Mesothelial cell of epicardium (in vitro differentiated cells): ENCODE data around the gene CLCN4. TPM values are rescaled to one million over a fixed set of nuclear protein-coding genes. Genes with fewer than 3 reads are reported as not detected.

Experiments
- DNase-seq, 2 experiments: peaks; one replicate each; pipeline ENCODE4 v3.0.0; 2021; ENCODE audit warnings: low spot score in 2 of 2; ENCODE audit not compliant: unreplicated experiment in 2 of 2
- H3K27ac Mint-ChIP-seq: 2 replicates; pipeline ENCODE4 v1.8.0; 2021; ENCODE audit warnings: mixed read lengths
- H3K27me3 Mint-ChIP-seq: 2 replicates; pipeline ENCODE4 v1.8.0; 2021; ENCODE audit warnings: low read depth, mixed read lengths
- H3K36me3 Mint-ChIP-seq: 2 replicates; pipeline ENCODE4 v1.8.0; 2021; ENCODE audit warnings: mixed read lengths
- H3K4me1 Mint-ChIP-seq: 2 replicates; pipeline ENCODE4 v1.8.0; 2021; ENCODE audit warnings: mixed read lengths
- H3K4me3 Mint-ChIP-seq: 2 replicates; pipeline ENCODE4 v1.8.0; 2021; ENCODE audit warnings: mild to moderate bottlenecking, moderate library complexity, mixed read lengths
- H3K9me3 Mint-ChIP-seq: 2 replicates; pipeline ENCODE4 v1.8.0; 2021; ENCODE audit warnings: mixed read lengths
- total RNA-seq: library from RNA; stranded (reverse); gene quantifications from 3 replicates; pipeline ENCODE4 v1.2.1, GENCODE V29; 2021
- TF ChIP-seq, protein P1 (sequence below): fragments of 200-600 bp; sonication (generic); IDR thresholded peaks from one replicate; pipeline ENCODE4 v1.5.0; 2021; ENCODE audit warnings: antibody characterized with exemption; ENCODE audit not compliant: unreplicated experiment

Gene CLCN4
- total RNA-seq, 1 donor from 2014 or later = 8.6 TPM

DNA sequence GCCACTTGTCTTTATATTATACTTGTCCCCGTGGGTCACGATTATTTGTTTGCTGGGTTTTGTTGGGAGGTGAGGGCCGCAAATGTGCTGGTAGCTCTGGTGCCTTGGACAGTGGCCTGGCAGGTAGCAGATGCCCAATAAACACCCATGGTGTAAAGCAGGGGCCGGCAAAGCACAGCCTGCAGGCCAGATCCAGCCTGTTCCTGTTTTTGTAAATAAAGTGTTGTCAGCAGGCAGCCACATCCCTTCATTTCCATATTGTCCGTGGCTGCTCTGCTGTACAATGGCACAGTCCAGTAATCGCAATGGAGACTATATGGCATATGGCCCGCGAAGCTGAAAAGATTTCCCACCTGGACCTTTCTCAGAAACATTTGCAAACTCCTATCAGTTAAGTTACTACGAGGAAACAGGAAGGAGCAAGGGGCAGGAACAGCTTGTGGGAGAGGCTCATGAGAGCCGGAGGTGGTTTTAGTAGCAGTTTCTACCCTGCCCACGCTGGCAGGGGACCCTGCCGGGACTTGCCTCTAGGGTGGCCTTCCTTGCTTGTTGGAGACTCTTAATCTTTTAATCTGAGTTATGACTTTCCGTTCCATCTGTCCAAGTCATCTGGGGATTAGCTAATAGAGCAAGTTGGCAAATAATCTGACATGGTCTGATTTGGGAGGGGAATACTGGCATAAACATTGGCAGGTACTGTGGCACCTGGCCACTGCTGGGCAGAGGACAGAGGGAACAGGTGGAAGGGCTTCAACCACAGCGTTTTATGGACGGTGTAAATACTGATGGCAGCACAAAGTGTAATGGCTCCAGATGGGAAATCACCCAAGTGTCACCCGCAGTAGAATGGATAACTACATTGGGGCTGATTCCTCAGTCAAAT, 19.6 kb downstream of the CLCN4 start:
- DNase-seq = no peak
- Mint-ChIP-seq H3K4me3 (no peak overlapping the region), H3K27me3 (no peaks in the 10 kb centered on the region), H3K9me3 (peaks cover 22% of the 10 kb centered on the region), H3K4me1 (peaks cover 32% of the 10 kb centered on the region), H3K27ac (peak overlapping the region; percentile 58), H3K36me3 (no peaks in the 10 kb centered on the region)
- TF ChIP-seq, protein P1, sequence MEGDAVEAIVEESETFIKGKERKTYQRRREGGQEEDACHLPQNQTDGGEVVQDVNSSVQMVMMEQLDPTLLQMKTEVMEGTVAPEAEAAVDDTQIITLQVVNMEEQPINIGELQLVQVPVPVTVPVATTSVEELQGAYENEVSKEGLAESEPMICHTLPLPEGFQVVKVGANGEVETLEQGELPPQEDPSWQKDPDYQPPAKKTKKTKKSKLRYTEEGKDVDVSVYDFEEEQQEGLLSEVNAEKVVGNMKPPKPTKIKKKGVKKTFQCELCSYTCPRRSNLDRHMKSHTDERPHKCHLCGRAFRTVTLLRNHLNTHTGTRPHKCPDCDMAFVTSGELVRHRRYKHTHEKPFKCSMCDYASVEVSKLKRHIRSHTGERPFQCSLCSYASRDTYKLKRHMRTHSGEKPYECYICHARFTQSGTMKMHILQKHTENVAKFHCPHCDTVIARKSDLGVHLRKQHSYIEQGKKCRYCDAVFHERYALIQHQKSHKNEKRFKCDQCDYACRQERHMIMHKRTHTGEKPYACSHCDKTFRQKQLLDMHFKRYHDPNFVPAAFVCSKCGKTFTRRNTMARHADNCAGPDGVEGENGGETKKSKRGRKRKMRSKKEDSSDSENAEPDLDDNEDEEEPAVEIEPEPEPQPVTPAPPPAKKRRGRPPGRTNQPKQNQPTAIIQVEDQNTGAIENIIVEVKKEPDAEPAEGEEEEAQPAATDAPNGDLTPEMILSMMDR = no peak

DNA sequence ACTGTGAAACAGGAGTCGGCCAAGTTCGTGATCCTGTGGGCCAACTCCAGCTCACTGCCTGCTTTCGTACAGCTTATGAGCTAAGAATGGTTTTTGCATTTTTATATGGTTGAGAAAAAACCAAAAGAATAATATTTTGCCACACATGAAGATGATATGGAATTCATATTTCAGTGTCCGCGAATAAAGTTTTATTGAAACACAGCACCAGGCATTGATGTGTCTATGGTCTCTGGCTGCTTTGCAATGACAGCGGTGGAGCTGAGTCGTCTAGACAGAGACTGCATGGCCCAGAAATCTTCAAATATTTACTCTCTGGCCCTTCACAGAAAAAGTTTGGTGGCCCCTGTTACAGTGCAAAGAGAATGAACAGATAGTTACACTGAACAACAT, 20.2 kb downstream of the CLCN4 start:
- TF ChIP-seq, protein P1 = no peak
- H3K9me3 Mint-ChIP-seq = peaks cover 22% of the 10 kb centered on the region
- H3K4me1 Mint-ChIP-seq = peaks cover 32% of the 10 kb centered on the region
- no peak overlapping the region for H3K4me3 Mint-ChIP-seq
- no peaks in the 10 kb centered on the region for H3K27me3 Mint-ChIP-seq
- H3K27ac Mint-ChIP-seq = no peak overlapping the region
- no peaks in the 10 kb centered on the region for H3K36me3 Mint-ChIP-seq
- no peak for DNase-seq

DNA sequence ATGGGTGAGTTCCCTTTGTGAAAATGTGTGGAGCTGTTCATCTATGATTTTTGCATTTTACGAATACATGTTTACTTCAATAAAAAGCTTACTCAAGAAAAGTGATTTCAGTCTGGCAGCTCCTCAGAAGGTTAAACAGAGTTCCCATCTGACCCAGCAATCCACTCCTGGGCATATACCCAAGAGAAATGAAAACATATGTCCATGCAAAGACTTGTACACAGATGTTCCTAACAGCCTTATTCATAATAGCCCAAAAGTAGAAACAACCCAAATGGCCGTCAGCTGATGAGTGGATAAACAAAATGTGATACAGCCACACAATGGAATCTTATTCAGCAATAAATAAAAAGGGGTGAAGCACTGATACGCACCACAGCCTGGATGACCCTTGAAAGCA, 20.8 kb downstream of the CLCN4 start:
- no peak for DNase-seq
- Mint-ChIP-seq H3K27ac (no peak overlapping the region), H3K27me3 (no peaks in the 10 kb centered on the region), H3K4me3 (no peak overlapping the region), H3K36me3 (no peaks in the 10 kb centered on the region), H3K4me1 (peaks cover 28% of the 10 kb centered on the region), H3K9me3 (peaks cover 18% of the 10 kb centered on the region)
- TF ChIP-seq, protein P1 = no peak

DNA sequence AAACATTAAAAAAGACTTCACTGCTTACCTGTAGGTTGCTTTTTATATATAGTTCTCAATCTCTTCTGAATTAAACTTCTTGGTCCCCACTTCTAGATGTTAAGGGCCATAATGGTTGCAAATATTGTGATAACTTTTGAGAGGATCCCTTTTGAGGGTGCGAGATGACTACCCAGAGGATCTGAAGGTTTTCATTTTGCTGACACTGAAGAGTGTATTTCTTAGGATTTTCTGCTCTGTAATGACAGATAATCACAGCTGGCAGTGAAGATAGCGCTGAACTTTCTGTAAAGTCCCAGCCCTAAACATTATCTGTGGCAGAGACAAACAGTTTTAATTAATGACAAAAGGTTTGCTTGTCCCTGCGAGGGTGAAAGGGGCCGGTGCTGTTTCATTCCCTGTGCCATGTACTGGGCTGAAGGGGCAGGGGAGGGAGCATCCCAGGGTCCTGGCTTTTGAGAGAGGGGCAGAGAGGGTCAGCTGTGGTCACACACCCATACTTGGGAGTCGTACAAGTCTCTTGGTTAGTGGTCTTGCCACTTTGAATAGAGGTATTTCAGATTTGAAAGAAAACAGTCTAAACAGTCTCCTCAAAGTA, 22.2 kb downstream of the CLCN4 start:
- TF ChIP-seq, protein P1 = no peak
- Mint-ChIP-seq H3K27me3 (no peaks in the 10 kb centered on the region), H3K4me3 (no peak overlapping the region), H3K36me3 (no peaks in the 10 kb centered on the region), H3K4me1 (peaks cover 16% of the 10 kb centered on the region), H3K9me3 (peaks cover 23% of the 10 kb centered on the region), H3K27ac (no peak overlapping the region)
- no peak for DNase-seq

DNA sequence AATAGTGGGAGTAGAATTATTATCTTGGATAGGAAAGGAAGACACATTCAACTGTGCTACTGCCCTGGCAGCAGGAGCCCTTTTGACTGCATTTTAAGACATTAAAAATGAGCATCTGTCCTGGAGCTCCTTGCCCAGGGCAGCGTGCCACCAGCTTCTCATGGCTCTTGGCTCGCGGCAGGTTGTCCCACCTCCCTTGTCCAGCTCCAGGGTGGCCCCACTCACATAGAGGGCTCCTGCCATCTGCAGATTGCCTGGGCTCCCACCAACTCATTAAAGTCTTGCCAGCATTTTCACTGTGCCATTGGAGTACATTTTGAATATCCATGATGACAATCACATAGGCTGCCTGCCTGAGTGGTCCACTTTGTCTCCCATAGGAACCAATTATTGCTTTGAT, 27.0 kb downstream of the CLCN4 start:
- Mint-ChIP-seq H3K4me1 (peaks cover 3% of the 10 kb centered on the region), H3K27me3 (no peaks in the 10 kb centered on the region), H3K9me3 (peaks cover 19% of the 10 kb centered on the region), H3K27ac (no peak overlapping the region), H3K36me3 (no peaks in the 10 kb centered on the region), H3K4me3 (no peak overlapping the region)
- DNase-seq = no peak
- TF ChIP-seq, protein P1 = no peak
